H1 (cell line): ENCODE measurements around the gene LRRTM2. TPM values are rescaled to one million over a fixed set of nuclear protein-coding genes. Genes with fewer than 3 reads are reported as not detected.

Experiments used
- CTCF ChIA-PET: fragments of 300-600 bp; sonication (Branson Sonifier 250); formaldehyde crosslinking; loops from one replicate; lab custom pipeline; 2021; ENCODE audit not compliant: partially characterized antibody; lab: Charles Lee
- POLR2A ChIA-PET: fragments of 300-600 bp; sonication (Branson Sonifier 250); formaldehyde crosslinking; loops from one replicate; lab custom pipeline; 2021; ENCODE audit warnings: inconsistent platforms; ENCODE audit not compliant: partially characterized antibody; lab: Charles Lee
- DNase-seq, 2 experiments: peaks; one replicate each; pipeline versions ENCODE4 v3.0.0 to v3.0.0-alpha.2; 2010 to 2022; ENCODE audit warnings: low spot score in 2 of 2, low read depth in 1 of 2, mixed read lengths in 1 of 2
- FAIRE-seq: peaks from 2 replicates; lab custom pipeline; 2011; peaks lifted over from hg19 to GRCh38; lab: Jason Lieb, UNC
- H2AFZ ChIP-seq: 2 replicates; pipeline ENCODE4 v1.8.1; 2012; ENCODE audit warnings: low read length, inconsistent platforms
- H2AK5ac ChIP-seq: 2 replicates; pipeline ENCODE4 v1.6.1; 2013; ENCODE audit warnings: low read depth, low read length
- H2BK120ac ChIP-seq: replicated peaks from 2 replicates; pipeline ENCODE3; 2013; ENCODE audit warnings: low read depth, low read length, inconsistent platforms
- H2BK12ac ChIP-seq: 2 replicates; pipeline ENCODE4 v1.6.1; 2013; ENCODE audit warnings: low read depth, low read length
- H2BK15ac ChIP-seq: 2 replicates; pipeline ENCODE4 v1.6.1; 2013; ENCODE audit warnings: low read length
- H2BK20ac ChIP-seq: 2 replicates; pipeline ENCODE4 v1.6.1; 2013; ENCODE audit warnings: low read length
- H2BK5ac ChIP-seq: 2 replicates; pipeline ENCODE4 v1.6.1; 2013; ENCODE audit warnings: low read depth, low read length
- H3K14ac ChIP-seq: 2 replicates; pipeline ENCODE4 v1.6.1; 2013; ENCODE audit warnings: inconsistent platforms; ENCODE audit not compliant: insufficient read length
- H3K18ac ChIP-seq: 2 replicates; pipeline ENCODE4 v1.6.1; 2013; ENCODE audit warnings: low read length; ENCODE audit errors: extremely low read depth
- H3K23ac ChIP-seq: 2 replicates; pipeline ENCODE4 v1.6.1; 2013; ENCODE audit warnings: inconsistent platforms; ENCODE audit not compliant: insufficient read length
- H3K23me2 ChIP-seq: 2 replicates; pipeline ENCODE4 v1.6.1; 2013; ENCODE audit warnings: low read depth, low read length
- H3K27ac ChIP-seq: 2 replicates; pipeline ENCODE4 v1.6.1; 2011; ENCODE audit warnings: low read depth, low read length, inconsistent platforms
- H3K27me3 ChIP-seq, 4 experiments: replicated peaks in 1 of 4; 1 replicate in 1 of 4; 2 replicates in 3 of 4; pipeline versions ENCODE4 v1.6.1 to v1.8.1; 2011 to 2013; ENCODE audit warnings: low read length in 3 of 4, mild to moderate bottlenecking in 3 of 4, inconsistent platforms in 2 of 4, mixed read lengths in 2 of 4, moderate library complexity in 1 of 4; ENCODE audit not compliant: control insufficient read depth in 3 of 4, insufficient read depth in 3 of 4; ENCODE audit errors: extremely low read depth in 1 of 4
- H3K36me3 ChIP-seq, 4 experiments: 2 replicates each; pipeline versions ENCODE4 v1.6.1 to v1.8.1; 2011 to 2013; ENCODE audit warnings: mild to moderate bottlenecking in 4 of 4, low read length in 3 of 4, moderate library complexity in 2 of 4, control low read depth in 1 of 4, inconsistent platforms in 1 of 4; ENCODE audit not compliant: insufficient read depth in 4 of 4, control insufficient read depth in 2 of 4
- H3K4ac ChIP-seq: replicated peaks from 2 replicates; pipeline ENCODE3; 2013; ENCODE audit warnings: low read length, low read depth, mixed read lengths, inconsistent platforms; ENCODE audit not compliant: insufficient read length
- H3K4me1 ChIP-seq, 4 experiments: replicated peaks in 1 of 4; 1 replicate in 1 of 4; 2 replicates in 3 of 4; pipeline versions ENCODE4 v1.6.1 to v1.8.1; 2011 to 2013; ENCODE audit warnings: low read length in 3 of 4, inconsistent platforms in 2 of 4, mixed read lengths in 1 of 4; ENCODE audit not compliant: insufficient read depth in 4 of 4, control insufficient read depth in 3 of 4
- H3K4me2 ChIP-seq, 2 experiments: 2 replicates each; pipeline versions ENCODE4 v1.6.1 to v1.8.1; 2011 to 2013; ENCODE audit warnings: low read depth in 2 of 2, low read length in 2 of 2, control low read depth in 1 of 2, inconsistent platforms in 1 of 2, mild to moderate bottlenecking in 1 of 2; ENCODE audit not compliant: insufficient read depth in 1 of 2
- H3K4me3 ChIP-seq, 4 experiments: fragments of 200-600, 300-600 bp in 1 of 4; sonication (generic), shearing (Covaris generic), sonication (Bioruptor Twin) in 1 of 4; 2 replicates each; pipeline versions ENCODE4 v1.5.1 to v1.8.1; 2011 to 2016; ENCODE audit warnings: low read length in 4 of 4, low read depth in 3 of 4, control low read depth in 2 of 4, inconsistent platforms in 2 of 4, mild to moderate bottlenecking in 2 of 4, mixed read lengths in 1 of 4, moderate library complexity in 1 of 4; ENCODE audit not compliant: insufficient read depth in 2 of 4; ENCODE audit errors: extremely low read depth in 1 of 4
- H3K56ac ChIP-seq: replicated peaks from 2 replicates; pipeline ENCODE3; 2013; ENCODE audit warnings: low read depth, mild to moderate bottlenecking, mixed read lengths, low read length, inconsistent platforms; ENCODE audit not compliant: insufficient read length
- H3K79me1 ChIP-seq: 2 replicates; pipeline ENCODE4 v1.6.1; 2013; ENCODE audit warnings: low read depth, low read length, control low read depth
- H3K79me2 ChIP-seq, 2 experiments: 2 replicates each; pipeline versions ENCODE4 v1.6.1 to v1.8.1; 2012 to 2013; ENCODE audit warnings: low read length in 2 of 2, mild to moderate bottlenecking in 2 of 2, inconsistent platforms in 1 of 2; ENCODE audit not compliant: insufficient read depth in 2 of 2, control insufficient read depth in 1 of 2
- H3K9ac ChIP-seq, 4 experiments: replicated peaks in 1 of 4; 1 replicate in 1 of 4; 2 replicates in 3 of 4; pipeline versions ENCODE4 v1.6.1 to v1.8.1; 2011 to 2013; ENCODE audit warnings: low read depth in 3 of 4, low read length in 3 of 4, control low read depth in 2 of 4, mild to moderate bottlenecking in 2 of 4, moderate library complexity in 2 of 4, inconsistent platforms in 1 of 4; ENCODE audit errors: extremely low read depth in 1 of 4
- H3K9me3 ChIP-seq, 2 experiments: 2 replicates each; pipeline versions ENCODE4 v1.6.1 to v1.8.1; 2012 to 2013; ENCODE audit warnings: mild to moderate bottlenecking in 2 of 2, moderate library complexity in 2 of 2, control low read depth in 1 of 2, inconsistent platforms in 1 of 2, low read depth in 1 of 2, low read length in 1 of 2, mixed read lengths in 1 of 2; ENCODE audit not compliant: insufficient read depth in 2 of 2
- H4K20me1 ChIP-seq, 2 experiments: replicated peaks in 1 of 2; 2 replicates each; pipeline versions ENCODE3 to v1.8.1; 2011 to 2013; ENCODE audit warnings: inconsistent platforms in 2 of 2, low read length in 2 of 2, mild to moderate bottlenecking in 1 of 2; ENCODE audit not compliant: insufficient read depth in 2 of 2, control insufficient read depth in 1 of 2
- H4K5ac ChIP-seq: 2 replicates; pipeline ENCODE4 v1.6.1; 2013; ENCODE audit warnings: low read length, low read depth, mixed read lengths, inconsistent platforms; ENCODE audit not compliant: insufficient read length
- H4K8ac ChIP-seq: 2 replicates; pipeline ENCODE4 v1.8.0; 2013; ENCODE audit warnings: mild to moderate bottlenecking, moderate library complexity, low read length, inconsistent platforms; ENCODE audit not compliant: insufficient read depth; ENCODE audit errors: extremely low read depth
- H4K91ac ChIP-seq: replicated peaks from 2 replicates; pipeline ENCODE3; 2013; ENCODE audit warnings: low read length, mixed read lengths, inconsistent platforms; ENCODE audit not compliant: insufficient read length
- BRCA1 ChIP-seq: IDR thresholded peaks from 2 replicates; pipeline ENCODE4 v1.6.1; 2012; ENCODE audit warnings: low read depth, low read length, improper control_type of control experiment
- CTCF ChIP-seq, 3 experiments: IDR thresholded peaks; 1 replicate in 2 of 3; 2 replicates in 1 of 3; pipeline versions ENCODE4 v1.5.1 to v1.6.1; 2011; ENCODE audit warnings: low read length in 3 of 3, mild to moderate bottlenecking in 3 of 3, inconsistent platforms in 2 of 3, low read depth in 1 of 3, moderate library complexity in 1 of 3; ENCODE audit not compliant: insufficient read depth in 1 of 3; ENCODE audit errors: control extremely low read depth in 1 of 3
- FOSL1 ChIP-seq: IDR thresholded peaks from 2 replicates; pipeline ENCODE4 v1.6.1; 2011; ENCODE audit warnings: mild to moderate bottlenecking, low read depth, low read length, moderate library complexity; ENCODE audit not compliant: insufficient read depth
- GABPA ChIP-seq: IDR thresholded peaks from 2 replicates; pipeline ENCODE4 v1.6.1; 2011; ENCODE audit warnings: mild to moderate bottlenecking, low read length, moderate library complexity, borderline replicate concordance; ENCODE audit not compliant: insufficient read depth
- JUND ChIP-seq: IDR thresholded peaks from 2 replicates; pipeline ENCODE4 v1.6.1; 2011; ENCODE audit warnings: mild to moderate bottlenecking, improper control_type of control experiment, low read length
- MAFK ChIP-seq: IDR thresholded peaks from 2 replicates; pipeline ENCODE4 v1.6.1; 2012; ENCODE audit warnings: low read depth, mild to moderate bottlenecking, improper control_type of control experiment, low read length
- SIN3A ChIP-seq, 2 experiments: IDR thresholded peaks in 1 of 2; conservative IDR thresholded peaks in 1 of 2; 2 replicates each; pipeline ENCODE4 v1.6.1; 2011 to 2012; ENCODE audit warnings: low read length in 2 of 2, improper control_type of control experiment in 1 of 2, low read depth in 1 of 2, mild to moderate bottlenecking in 1 of 2
- SRF ChIP-seq: IDR thresholded peaks from 2 replicates; pipeline ENCODE4 v1.6.1; 2011; ENCODE audit warnings: mild to moderate bottlenecking, low read depth, low read length, moderate library complexity
- SUZ12 ChIP-seq: fragments of 200-600 bp; sonication (generic); IDR thresholded peaks from 2 replicates; pipeline ENCODE4 v1.6.1; 2012; ENCODE audit warnings: mild to moderate bottlenecking, inconsistent platforms, low read length, moderate library complexity, mixed read lengths
- ZNF274 ChIP-seq: IDR thresholded peaks from 2 replicates; pipeline ENCODE4 v1.7.0; 2012; ENCODE audit warnings: low read length, borderline replicate concordance; ENCODE audit errors: extremely low read depth
- WGBS, 2 experiments: shearing (Covaris generic) in 1 of 2; methylation state at CpG; one replicate each; pipeline versions ENCODE4 v1.1.6 to v1.1.7; 2013 to 2015; ENCODE audit warnings: low lambda C conversion rate in 2 of 2, mixed read lengths in 2 of 2, inconsistent platforms in 1 of 2, low coverage in 1 of 2, missing lambda C conversion rate in 1 of 2; ENCODE audit not compliant: insufficient replicate concordance in 2 of 2, insufficient coverage in 1 of 2, insufficient read length in 1 of 2; ENCODE audit errors: extremely low coverage in 1 of 2, missing lambda C conversion rate in 1 of 2; 5-methylcytosine and 5-hydroxymethylcytosine counted together
- polyA plus RNA-seq, 7 experiments: library from polyadenylated mRNA; depleted of rRNA in 3 of 7; stranded (reverse) in 5 of 7; unstranded in 2 of 7; fragments of >200 nt in 5 of 7; fragments of 200-250 nt in 2 of 7; gene quantifications; 1 replicate in 5 of 7; 2 replicates in 1 of 7; 4 replicates in 1 of 7; pipeline versions ENCODE4 v1.2.1 to v1.2.3, GENCODE V29; 2011 to 2013; ENCODE audit warnings: missing spikeins in 2 of 7, mixed read lengths in 2 of 7
- total RNA-seq: library from RNA; stranded (reverse); fragmentation: NEBNext Ultra II Directional; extraction: Animal tissue kit (Norgen Biotek cat#: 25700); gene quantifications from 2 replicates; pipeline ENCODE4 v1.2.1, GENCODE V29; 2021

Gene LRRTM2
- total and polyA plus RNA-seq, 2 of the 8 experiments (the other 6 are each of a cell fraction or from before 2014, with no cell fraction given) = not detected

- no peaks in the 10 kb centered on the region for H3K36me3 ChIP-seq
- no peak overlapping the region for H3K23ac ChIP-seq
- H3K56ac ChIP-seq = no peak overlapping the region
- no peak overlapping the region for H2BK15ac ChIP-seq
- no peak overlapping the region for H2BK120ac ChIP-seq
- peaks cover 0 to 79% of the 10 kb centered on the region in 2 experiments; a peak in 3 of 4 replicates for H3K79me2 ChIP-seq
- ChIA-PET POLR2A (no interaction called here), CTCF (interaction anchor here (1.5 kb wide), 1 partner anchor 11 kb away, joined by 4 read pairs; no protein-coding TSS in a partner anchor)
- H2AK5ac ChIP-seq = no peak overlapping the region
- H3K18ac ChIP-seq = no peak overlapping the region
- H4K5ac ChIP-seq = no peak overlapping the region
- no peak overlapping the region for H4K91ac ChIP-seq
- no peak overlapping the region for H2BK20ac ChIP-seq
- peaks cover 2% of the 10 kb centered on the region for H3K79me1 ChIP-seq
- H4K20me1 ChIP-seq = peaks cover 0 to 9% of the 10 kb centered on the region in 2 experiments
- H3K4ac ChIP-seq = no peak overlapping the region
- H3K9ac ChIP-seq = no peak overlapping the region
- DNase-seq (no peak), FAIRE-seq (no peak)
- 84% methylated on average over 9 of the region's 9 CpGs; no CpG with 5 or more reads in 1 of the 2 experiments for WGBS, 2 experiments
- H3K4me1 ChIP-seq = peaks cover 0 to 4% (median 0%) of the 10 kb centered on the region in 4 experiments; a peak in 2 of 7 replicates
- H3K14ac ChIP-seq = no peak overlapping the region
- no peak overlapping the region for H3K4me3 ChIP-seq
- H3K27ac ChIP-seq = no peak overlapping the region
- H3K9me3 ChIP-seq = no peaks in the 10 kb centered on the region
- no peak overlapping the region for H2AFZ ChIP-seq
- no peak overlapping the region for H2BK12ac ChIP-seq
- H3K4me2 ChIP-seq = no peak overlapping the region
- no peak overlapping the region for H2BK5ac ChIP-seq
- no peak overlapping the region for H4K8ac ChIP-seq
- no peaks in the 10 kb centered on the region for H3K27me3 ChIP-seq
- H3K23me2 ChIP-seq = no peaks in the 10 kb centered on the region
- TF ChIP-seq BRCA1 (no peak), ZNF274 (no peak), MAFK (no peak), SRF (no peak), JUND (no peak), SUZ12 (no peak), SIN3A (conservative IDR thresholded peaks at IDR 0.05 in 1 of 2, IDR thresholded peaks at IDR 0.05 in 1 of 2; ENCODE audit: low read depth in 1 of 2, low read length in 2 of 2) (no peak), FOSL1 (no peak), CTCF (IDR thresholded peaks at IDR 0.05; ENCODE audit: control extremely low read depth in 1 of 3, insufficient read depth in 1 of 3, low read depth in 1 of 3, low read length in 3 of 3) (no peak), GABPA (no peak)
Observed at GRCh38 chr5:138853132-138853531, 22.0 kb downstream of the LRRTM2 start.
